ENCODE data around the gene CD93.

CD93 gene

GRCh38 chr20:23100720-23101107, 14.6 kb upstream of the CD93 start:
- DNase-seq (ENCODE audit: low read depth in 2 of 3, low spot score in 2 of 3) = no peak

- DNase-seq (ENCODE audit: low read depth in 2 of 3, low spot score in 2 of 3) = no peak
Measured at GRCh38 chr20:23099791-23100719, 13.9 kb upstream of the CD93 start.

- no peak for DNase-seq (ENCODE audit: low read depth in 2 of 3, low spot score in 2 of 3)
Measured at GRCh38 chr20:23097636-23098580, 11.8 kb upstream of the CD93 start.

- no peak for DNase-seq (ENCODE audit: low read depth in 2 of 3, low spot score in 2 of 3)
Measured at GRCh38 chr20:23096986-23097520, 10.9 kb upstream of the CD93 start.

GRCh38 chr20:23096097-23096496, 10.0 kb upstream of the CD93 start:
- no peak for DNase-seq (ENCODE audit: low read depth in 2 of 3, low spot score in 2 of 3)

GRCh38 chr20:23095499-23095898, 9.4 kb upstream of the CD93 start:
- no peak for DNase-seq (ENCODE audit: low read depth in 2 of 3, low spot score in 2 of 3)

- DNase-seq (ENCODE audit: low read depth in 2 of 3, low spot score in 2 of 3) = no peak
Measured at GRCh38 chr20:23094927-23095326, 8.8 kb upstream of the CD93 start.

- no peak for DNase-seq (ENCODE audit: low read depth in 2 of 3, low spot score in 2 of 3)
Measured at GRCh38 chr20:23094213-23094896, 8.2 kb upstream of the CD93 start.

- no peak for DNase-seq (ENCODE audit: low read depth in 2 of 3, low spot score in 2 of 3)
Measured at GRCh38 chr20:23093613-23094012, 7.5 kb upstream of the CD93 start.

GRCh38 chr20:23092861-23093495, 6.9 kb upstream of the CD93 start:
- DNase-seq (ENCODE audit: low read depth in 2 of 3, low spot score in 2 of 3) = no peak

- DNase-seq (ENCODE audit: low read depth in 2 of 3, low spot score in 2 of 3) = no peak
Measured at GRCh38 chr20:23092384-23092756, 6.2 kb upstream of the CD93 start.

- no peak for DNase-seq (ENCODE audit: low read depth in 2 of 3, low spot score in 2 of 3)
Measured at GRCh38 chr20:23091721-23092383, 5.7 kb upstream of the CD93 start.

GRCh38 chr20:23090878-23091277, 4.8 kb upstream of the CD93 start:
- no peak for DNase-seq (ENCODE audit: low read depth in 2 of 3, low spot score in 2 of 3)

- no peak for DNase-seq (ENCODE audit: low read depth in 2 of 3, low spot score in 2 of 3)
Measured at GRCh38 chr20:23090147-23090546, 4.0 kb upstream of the CD93 start.

- DNase-seq (ENCODE audit: low read depth in 2 of 3, low spot score in 2 of 3) = no peak
Measured at GRCh38 chr20:23088866-23089265, 2.7 kb upstream of the CD93 start.

GRCh38 chr20:23087587-23088251, 1.6 kb upstream of the CD93 start:
- no peak for DNase-seq (ENCODE audit: low read depth in 2 of 3, low spot score in 2 of 3)

GRCh38 chr20:23086931-23087411, 847 bp upstream of the CD93 start:
- DNase-seq (ENCODE audit: low read depth in 2 of 3, low spot score in 2 of 3) = no peak

- DNase-seq (ENCODE audit: low read depth in 2 of 3, low spot score in 2 of 3) = no peak
Measured at GRCh38 chr20:23085436-23086055, 578 bp downstream of the CD93 start.

GRCh38 chr20:23084845-23085365, 1.2 kb downstream of the CD93 start:
- no peak for DNase-seq (ENCODE audit: low read depth in 2 of 3, low spot score in 2 of 3)

Data from activated CD8-positive, alpha-beta memory T cell treated with anti-CD3 and anti-CD28 coated beads for 48 hours (primary cell).